Femur (tissue), 1 donor: ENCODE measurements around the gene PFKFB3.
"Not testable (repeated sequence)": the region's sequence is repeated elsewhere in the genome, so short reads cannot be mapped to it uniquely, and the experiment has no call there.

Experiments used
- DNase-seq: peaks from one replicate; pipeline ENCODE4 v3.0.0-alpha.2; 2017

The PFKFB3 gene

DNA sequence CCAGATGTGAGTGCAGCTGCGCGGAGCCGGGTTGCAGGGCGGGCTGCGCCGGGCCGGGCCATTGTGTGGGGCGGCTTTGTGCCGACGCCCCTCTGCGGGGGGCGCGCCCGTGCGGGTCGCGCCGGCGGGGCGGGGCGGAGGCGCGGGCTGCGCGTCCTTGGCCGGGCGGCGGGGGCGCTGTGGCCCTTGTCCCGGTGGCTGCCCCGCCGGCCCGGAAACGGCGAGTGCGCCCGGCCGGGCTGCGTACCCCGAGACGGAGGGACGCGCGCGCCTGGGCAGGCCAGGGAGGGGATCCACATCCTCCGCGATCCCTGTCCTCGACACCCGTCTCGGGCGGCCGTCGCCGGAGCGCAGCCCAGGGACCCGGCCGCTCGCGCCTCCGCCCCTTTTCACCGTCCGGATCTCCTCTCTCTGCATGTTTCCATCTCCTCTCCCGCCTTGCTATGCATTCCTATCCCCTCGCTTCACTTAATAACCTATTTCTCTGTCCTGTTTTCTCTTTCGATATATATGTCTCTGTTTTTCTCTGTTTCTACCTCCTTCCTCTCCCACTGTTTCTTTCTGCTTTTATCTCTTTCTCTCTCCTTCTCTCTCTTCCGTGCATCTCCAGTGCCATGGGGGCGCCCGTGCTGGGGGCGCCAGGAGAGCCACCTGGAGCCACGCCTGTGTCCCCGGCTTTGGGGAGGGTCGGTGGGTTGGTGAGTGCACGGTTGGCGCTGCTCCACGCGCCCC, 765 bp downstream of the PFKFB3 start:
- peak; percentile 76 for DNase-seq

GRCh38 chr10:6204063-6204340, 1.3 kb downstream of the PFKFB3 start:
- DNase-seq, result peak; percentile 52

GRCh38 chr10:6204341-6205191, 1.8 kb downstream of the PFKFB3 start:
- peak; percentile 51 for DNase-seq

GRCh38 chr10:6206486-6206885, 3.8 kb downstream of the PFKFB3 start:
- not testable (repeated sequence) for DNase-seq

GRCh38 chr10:6207658-6208057, 4.9 kb downstream of the PFKFB3 start:
- no peak for DNase-seq

DNA sequence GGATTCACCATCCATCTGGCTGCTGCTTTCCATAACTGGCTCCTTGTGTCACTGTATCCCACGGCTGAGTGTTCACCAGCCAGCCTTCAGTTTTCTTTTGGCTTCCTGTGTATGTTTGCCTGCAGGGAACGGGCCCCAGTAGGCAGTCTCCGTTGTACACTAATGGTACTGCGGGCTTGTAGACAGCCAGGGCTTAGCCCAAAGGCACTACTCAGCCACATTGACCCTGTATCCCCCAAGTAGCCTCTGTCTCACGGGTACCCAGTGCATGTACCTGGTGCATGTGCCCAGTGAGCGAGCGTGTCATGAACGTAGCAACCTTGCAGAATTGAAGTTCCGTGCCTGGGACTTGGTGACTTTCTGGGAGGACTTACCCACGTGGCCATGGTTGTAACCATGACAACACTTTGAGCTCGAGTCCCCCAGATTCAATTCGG, 6.1 kb downstream of the PFKFB3 start:
- no peak for DNase-seq

DNA sequence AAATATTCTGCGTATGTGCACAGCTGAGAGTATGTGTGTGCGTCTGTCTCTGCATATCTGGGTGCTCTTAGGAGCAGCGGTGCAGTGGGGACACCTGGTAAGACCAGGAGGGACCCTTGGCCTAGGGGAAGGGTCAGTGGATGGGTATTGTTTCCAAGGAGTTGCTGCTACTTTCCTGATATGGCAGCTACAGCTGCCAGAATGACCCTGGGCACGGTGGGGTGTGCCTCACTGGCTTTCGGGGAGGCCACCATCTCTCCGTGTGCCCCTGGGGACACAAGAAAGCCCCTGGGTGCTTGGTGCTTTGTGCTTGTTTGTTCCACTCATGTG, 8.6 kb downstream of the PFKFB3 start:
- DNase-seq, result no peak

DNA sequence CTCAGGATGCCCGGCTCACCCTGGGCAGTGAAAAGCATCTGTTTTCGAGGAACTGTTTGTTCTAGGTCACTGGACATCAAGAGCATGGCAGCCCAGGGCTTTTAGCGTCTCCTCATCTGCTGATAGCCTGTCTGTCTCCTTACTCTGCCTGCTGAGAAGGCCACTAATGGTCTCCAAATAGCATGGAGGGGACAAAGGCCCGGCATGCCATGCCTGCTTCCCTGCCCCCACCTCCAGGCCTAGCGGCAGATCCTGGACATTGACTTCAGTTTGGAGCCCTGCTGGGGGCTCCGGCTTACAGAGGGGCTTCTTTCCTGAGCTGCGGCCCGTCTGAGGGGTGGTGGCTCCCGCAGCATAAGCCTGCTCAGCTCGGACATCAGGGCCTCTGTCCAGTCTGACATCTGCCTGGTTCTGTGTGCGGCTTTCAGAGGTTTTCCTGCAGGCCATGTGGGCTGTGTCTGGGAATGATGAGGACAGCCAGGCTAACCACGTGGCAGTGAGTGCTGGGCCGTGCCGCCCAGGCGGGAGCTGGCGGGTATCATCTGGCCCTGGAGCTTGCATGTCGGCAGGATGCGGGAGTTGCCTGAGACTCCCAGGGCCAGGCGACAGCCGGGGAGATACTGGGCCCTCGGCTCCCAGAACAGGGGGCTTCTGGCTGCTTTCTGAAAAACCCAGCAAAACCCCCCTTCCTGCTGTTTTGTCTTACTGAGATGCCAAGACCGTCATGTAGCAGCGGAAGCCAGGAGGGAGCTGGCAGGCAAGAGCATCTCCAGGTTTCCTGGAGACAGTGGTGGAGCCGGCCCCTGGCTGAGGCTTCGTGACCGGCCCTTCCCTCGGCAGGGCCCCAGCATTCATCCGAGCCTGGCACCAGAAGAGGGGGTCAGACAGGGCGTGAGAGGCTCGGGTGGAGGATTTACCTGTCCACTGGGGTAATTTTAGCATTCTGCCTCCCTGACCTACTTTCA, 9.2 kb downstream of the PFKFB3 start:
- DNase-seq, result peak; percentile 63

- no peak for DNase-seq
Observed at GRCh38 chr10:6212806-6213205, 10.1 kb downstream of the PFKFB3 start.

GRCh38 chr10:6213257-6213905, 10.6 kb downstream of the PFKFB3 start:
- no peak for DNase-seq

GRCh38 chr10:6213908-6214307, 11.2 kb downstream of the PFKFB3 start:
- no peak for DNase-seq

- no peak for DNase-seq
Observed at GRCh38 chr10:6214612-6215011, 11.9 kb downstream of the PFKFB3 start.

DNA sequence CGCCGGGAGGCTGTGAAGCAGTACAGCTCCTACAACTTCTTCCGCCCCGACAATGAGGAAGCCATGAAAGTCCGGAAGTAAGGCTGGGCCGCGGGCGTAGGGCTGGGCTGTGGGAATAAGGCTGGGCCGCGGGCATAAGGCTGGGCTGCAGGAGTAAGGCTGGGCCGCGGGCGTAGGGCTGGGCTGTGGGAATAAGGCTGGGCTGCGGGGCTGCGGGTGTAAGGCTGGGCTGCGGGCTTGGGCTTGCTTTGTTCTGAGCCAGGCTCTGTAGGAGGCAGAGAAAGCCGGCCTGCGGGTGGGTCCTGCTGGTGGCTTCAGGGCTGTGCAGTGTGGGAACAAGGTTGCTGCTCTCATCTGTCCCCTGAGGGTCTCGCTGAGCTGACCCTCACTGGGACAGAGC, 12.5 kb downstream of the PFKFB3 start:
- DNase-seq, result no peak

DNA sequence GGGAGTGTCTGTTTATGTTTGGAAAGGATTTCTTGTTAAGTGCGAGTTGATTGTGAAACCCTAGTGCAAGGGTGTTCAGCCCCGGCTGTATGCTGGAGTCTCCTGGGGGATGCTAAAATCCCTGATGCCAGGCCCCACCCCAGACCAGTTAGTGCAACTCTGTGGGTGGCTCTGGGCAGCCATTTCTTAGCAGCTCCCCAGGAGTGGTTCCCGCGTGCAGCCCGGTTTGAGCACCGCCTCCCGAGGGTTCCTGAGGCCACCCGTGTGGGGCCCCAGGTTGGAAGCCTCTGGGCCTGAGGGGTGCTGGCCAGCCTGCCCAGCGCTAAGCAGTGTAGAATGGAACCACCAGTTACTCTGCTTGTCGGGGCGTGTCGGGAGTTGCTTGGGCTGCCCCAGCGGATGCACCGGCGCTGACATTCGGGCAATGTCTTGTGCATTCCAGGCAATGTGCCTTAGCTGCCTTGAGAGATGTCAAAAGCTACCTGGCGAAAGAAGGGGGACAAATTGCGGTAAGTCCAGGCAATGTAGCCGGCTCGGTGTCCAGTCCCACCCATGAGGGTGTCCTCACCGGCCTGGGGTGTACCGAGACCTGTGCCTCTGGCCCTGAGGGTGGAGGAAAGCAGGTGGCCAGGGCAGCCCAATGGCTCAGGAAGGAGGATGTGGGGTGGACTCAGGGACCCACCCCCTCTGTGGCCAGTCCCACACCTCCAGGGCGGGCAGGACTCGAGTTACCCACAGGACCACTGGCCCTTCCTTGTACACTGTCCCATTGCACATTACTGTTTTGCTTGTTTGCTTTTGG, 13.2 kb downstream of the PFKFB3 start:
- DNase-seq, result no peak

DNA sequence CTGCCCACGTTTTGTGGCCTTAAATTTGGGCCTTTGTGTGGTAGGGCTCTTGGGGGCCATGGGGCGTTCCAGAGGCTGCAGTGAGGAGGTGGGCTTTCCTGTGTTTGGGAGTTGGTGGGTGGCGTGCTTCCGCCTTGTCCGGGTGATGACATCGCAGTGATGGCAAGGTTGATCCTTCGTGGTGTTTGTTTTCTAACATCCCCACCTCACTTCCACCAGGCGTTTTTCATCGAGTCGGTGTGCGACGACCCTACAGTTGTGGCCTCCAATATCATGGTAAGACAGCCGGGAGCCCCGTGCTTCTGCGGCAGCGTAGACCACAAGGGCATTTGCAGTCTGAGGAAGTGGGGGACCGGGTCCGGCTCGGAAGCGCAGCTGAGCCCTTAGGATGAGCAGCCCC, 14.2 kb downstream of the PFKFB3 start:
- DNase-seq, result no peak

- DNase-seq, result no peak
Observed at GRCh38 chr10:6217611-6218010, 14.9 kb downstream of the PFKFB3 start.

DNA sequence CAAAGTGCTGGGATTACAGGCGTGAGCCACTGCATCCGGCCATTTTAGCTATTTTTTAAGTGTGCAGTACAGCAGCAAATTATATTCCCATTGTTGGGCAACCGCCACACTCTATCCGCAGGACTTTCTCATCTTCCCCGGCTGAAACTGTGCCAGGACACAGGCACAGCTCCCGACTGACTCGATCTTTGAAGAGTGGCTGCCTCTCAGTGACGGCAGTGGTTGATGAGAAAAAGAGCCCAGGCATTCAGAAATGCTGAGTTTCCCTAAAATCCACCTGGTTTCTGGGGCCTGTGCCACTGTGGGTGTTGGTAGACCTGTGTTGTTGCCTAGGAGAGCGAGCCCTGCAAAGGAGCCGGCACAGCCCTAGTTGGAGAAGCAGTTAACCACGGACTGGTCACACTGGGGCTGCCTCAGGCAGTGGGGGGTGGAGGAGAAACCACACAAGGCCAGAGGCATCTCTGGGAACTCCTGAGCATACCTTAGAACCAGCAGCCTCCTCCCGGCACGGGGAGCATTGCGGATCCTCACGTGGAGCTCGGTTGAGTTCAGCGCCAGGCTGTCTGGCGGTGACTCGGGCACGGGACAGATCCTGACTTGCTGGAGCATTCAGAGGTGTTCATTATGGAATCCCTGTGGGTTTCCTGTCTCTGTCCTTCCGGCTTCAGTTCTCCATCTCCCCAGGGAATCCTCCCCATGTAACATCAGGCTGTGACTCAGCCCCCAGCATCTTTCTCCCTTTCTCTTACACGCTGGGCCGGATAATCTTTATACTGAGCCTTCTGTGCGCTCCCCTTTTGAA, 16.2 kb downstream of the PFKFB3 start:
- no peak for DNase-seq

GRCh38 chr10:6219494-6219836, 16.7 kb downstream of the PFKFB3 start:
- no peak for DNase-seq

DNA sequence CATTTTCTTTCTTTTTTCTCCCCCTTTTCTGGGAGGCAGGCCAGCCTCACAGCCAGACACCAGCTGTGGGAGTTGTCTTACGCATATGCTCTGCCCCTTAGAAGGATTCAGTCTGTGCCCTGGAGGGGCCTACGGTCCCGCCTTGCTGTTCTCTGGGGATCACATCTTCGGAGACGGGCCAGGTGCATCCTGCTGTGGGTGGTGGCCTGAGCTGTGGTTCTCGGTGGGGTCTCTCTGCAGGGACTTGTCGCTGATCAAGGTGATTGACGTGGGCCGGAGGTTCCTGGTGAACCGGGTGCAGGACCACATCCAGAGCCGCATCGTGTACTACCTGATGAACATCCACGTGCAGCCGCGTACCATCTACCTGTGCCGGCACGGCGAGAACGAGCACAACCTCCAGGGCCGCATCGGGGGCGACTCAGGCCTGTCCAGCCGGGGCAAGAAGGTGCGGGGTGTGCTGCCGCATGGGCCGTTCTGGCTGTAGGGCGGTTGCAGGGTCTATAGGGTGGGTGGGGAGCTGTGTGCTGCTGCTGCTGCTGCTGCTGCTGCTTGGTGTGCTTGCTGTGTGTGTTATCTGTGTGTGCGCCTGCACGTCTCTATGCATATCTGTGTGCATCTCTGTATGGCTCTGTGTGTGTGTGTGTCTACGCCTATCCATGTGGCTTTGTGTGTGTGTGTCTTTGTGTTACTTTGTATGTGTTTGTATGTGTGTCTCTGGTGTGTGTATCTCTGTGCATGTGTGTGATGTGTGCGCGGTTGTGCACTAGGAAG, 17.9 kb downstream of the PFKFB3 start:
- DNase-seq, result no peak

- DNase-seq, result no peak
Observed at GRCh38 chr10:6221192-6221940, 18.6 kb downstream of the PFKFB3 start.
